SK-N-SH (cell line): ENCODE measurements around the gene NLGN1.

ENCODE experiments used
- EP300 ChIP-seq, 2 experiments: IDR thresholded peaks; 2 replicates each; pipeline versions ENCODE4 v1.4.0 to v1.6.1; 2012; ENCODE audit warnings: borderline replicate concordance in 1 of 2, low read depth in 1 of 2, low read length in 1 of 2
- EZH2phosphoT487 ChIP-seq: fragments of 200-600 bp; sonication (generic); IDR thresholded peaks from 2 replicates; pipeline ENCODE4 v1.6.1; 2017; ENCODE audit warnings: low read depth, mixed run types, mild to moderate bottlenecking, antibody characterized with exemption, moderate library complexity, borderline replicate concordance
- FOXM1 ChIP-seq: IDR thresholded peaks from 2 replicates; pipeline ENCODE4 v1.4.0; 2012; ENCODE audit warnings: low read depth, mild to moderate bottlenecking
- GABPA ChIP-seq: IDR thresholded peaks from 2 replicates; pipeline ENCODE4 v1.4.0; 2012; ENCODE audit warnings: low read depth, mild to moderate bottlenecking
- JUND ChIP-seq: IDR thresholded peaks from 2 replicates; pipeline ENCODE4 v1.4.0; 2012
- POLR2AphosphoS5 ChIP-seq: IDR thresholded peaks from 2 replicates; pipeline ENCODE4 v1.6.1; 2012; ENCODE audit warnings: low read depth, low read length
- RFX5 ChIP-seq: IDR thresholded peaks from 2 replicates; pipeline ENCODE4 v1.6.1; 2012; ENCODE audit warnings: mild to moderate bottlenecking, improper control_type of control experiment, low read length
- SIN3A ChIP-seq: IDR thresholded peaks from 2 replicates; pipeline ENCODE4 v1.6.1; 2012; ENCODE audit warnings: low read depth, mild to moderate bottlenecking, low read length, moderate library complexity, borderline replicate concordance
- SMC3 ChIP-seq: IDR thresholded peaks from 2 replicates; pipeline ENCODE4 v1.6.1; 2012; ENCODE audit warnings: low read depth, low read length, improper control_type of control experiment
- TAF1 ChIP-seq: IDR thresholded peaks from 2 replicates; pipeline ENCODE4 v1.6.1; 2012; ENCODE audit warnings: low read depth, mild to moderate bottlenecking, low read length, moderate library complexity, borderline replicate concordance
- YY1 ChIP-seq: IDR thresholded peaks from 2 replicates; pipeline ENCODE4 v1.4.0; 2012; ENCODE audit warnings: low read depth, mild to moderate bottlenecking
- TF ChIP-seq, protein P1 (sequence below): fragments of 200-600 bp; sonication (generic); IDR thresholded peaks from 2 replicates; pipeline ENCODE4 v1.6.1; 2017; ENCODE audit warnings: antibody characterized with exemption, mild to moderate bottlenecking, moderate library complexity
- TF ChIP-seq, protein P2 (sequence below): IDR thresholded peaks from 2 replicates; pipeline ENCODE4 v1.6.1; 2012; ENCODE audit warnings: mild to moderate bottlenecking, low read depth, low read length, moderate library complexity
- TF ChIP-seq, protein P3 (sequence below): IDR thresholded peaks from 2 replicates; pipeline ENCODE4; 2012

GRCh38 chr3:173744895-173745294 is 347.4 kb downstream of the NLGN1 start:
- TF ChIP-seq RFX5 = no peak
- TF ChIP-seq, protein P1, sequence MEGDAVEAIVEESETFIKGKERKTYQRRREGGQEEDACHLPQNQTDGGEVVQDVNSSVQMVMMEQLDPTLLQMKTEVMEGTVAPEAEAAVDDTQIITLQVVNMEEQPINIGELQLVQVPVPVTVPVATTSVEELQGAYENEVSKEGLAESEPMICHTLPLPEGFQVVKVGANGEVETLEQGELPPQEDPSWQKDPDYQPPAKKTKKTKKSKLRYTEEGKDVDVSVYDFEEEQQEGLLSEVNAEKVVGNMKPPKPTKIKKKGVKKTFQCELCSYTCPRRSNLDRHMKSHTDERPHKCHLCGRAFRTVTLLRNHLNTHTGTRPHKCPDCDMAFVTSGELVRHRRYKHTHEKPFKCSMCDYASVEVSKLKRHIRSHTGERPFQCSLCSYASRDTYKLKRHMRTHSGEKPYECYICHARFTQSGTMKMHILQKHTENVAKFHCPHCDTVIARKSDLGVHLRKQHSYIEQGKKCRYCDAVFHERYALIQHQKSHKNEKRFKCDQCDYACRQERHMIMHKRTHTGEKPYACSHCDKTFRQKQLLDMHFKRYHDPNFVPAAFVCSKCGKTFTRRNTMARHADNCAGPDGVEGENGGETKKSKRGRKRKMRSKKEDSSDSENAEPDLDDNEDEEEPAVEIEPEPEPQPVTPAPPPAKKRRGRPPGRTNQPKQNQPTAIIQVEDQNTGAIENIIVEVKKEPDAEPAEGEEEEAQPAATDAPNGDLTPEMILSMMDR = no peak
- TF ChIP-seq, protein P2, sequence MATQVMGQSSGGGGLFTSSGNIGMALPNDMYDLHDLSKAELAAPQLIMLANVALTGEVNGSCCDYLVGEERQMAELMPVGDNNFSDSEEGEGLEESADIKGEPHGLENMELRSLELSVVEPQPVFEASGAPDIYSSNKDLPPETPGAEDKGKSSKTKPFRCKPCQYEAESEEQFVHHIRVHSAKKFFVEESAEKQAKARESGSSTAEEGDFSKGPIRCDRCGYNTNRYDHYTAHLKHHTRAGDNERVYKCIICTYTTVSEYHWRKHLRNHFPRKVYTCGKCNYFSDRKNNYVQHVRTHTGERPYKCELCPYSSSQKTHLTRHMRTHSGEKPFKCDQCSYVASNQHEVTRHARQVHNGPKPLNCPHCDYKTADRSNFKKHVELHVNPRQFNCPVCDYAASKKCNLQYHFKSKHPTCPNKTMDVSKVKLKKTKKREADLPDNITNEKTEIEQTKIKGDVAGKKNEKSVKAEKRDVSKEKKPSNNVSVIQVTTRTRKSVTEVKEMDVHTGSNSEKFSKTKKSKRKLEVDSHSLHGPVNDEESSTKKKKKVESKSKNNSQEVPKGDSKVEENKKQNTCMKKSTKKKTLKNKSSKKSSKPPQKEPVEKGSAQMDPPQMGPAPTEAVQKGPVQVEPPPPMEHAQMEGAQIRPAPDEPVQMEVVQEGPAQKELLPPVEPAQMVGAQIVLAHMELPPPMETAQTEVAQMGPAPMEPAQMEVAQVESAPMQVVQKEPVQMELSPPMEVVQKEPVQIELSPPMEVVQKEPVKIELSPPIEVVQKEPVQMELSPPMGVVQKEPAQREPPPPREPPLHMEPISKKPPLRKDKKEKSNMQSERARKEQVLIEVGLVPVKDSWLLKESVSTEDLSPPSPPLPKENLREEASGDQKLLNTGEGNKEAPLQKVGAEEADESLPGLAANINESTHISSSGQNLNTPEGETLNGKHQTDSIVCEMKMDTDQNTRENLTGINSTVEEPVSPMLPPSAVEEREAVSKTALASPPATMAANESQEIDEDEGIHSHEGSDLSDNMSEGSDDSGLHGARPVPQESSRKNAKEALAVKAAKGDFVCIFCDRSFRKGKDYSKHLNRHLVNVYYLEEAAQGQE = no peak
- TF ChIP-seq POLR2AphosphoS5 = no peak
- TF ChIP-seq EP300 (IDR thresholded peaks at IDR 0.05; ENCODE audit: borderline replicate concordance in 1 of 2, low read depth in 1 of 2, low read length in 1 of 2) = no peak
- TF ChIP-seq, protein P3, sequence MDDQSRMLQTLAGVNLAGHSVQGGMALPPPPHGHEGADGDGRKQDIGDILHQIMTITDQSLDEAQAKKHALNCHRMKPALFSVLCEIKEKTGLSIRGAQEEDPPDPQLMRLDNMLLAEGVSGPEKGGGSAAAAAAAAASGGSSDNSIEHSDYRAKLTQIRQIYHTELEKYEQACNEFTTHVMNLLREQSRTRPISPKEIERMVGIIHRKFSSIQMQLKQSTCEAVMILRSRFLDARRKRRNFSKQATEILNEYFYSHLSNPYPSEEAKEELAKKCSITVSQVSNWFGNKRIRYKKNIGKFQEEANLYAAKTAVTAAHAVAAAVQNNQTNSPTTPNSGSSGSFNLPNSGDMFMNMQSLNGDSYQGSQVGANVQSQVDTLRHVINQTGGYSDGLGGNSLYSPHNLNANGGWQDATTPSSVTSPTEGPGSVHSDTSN = no peak
- no peak for TF ChIP-seq YY1
- TF ChIP-seq SMC3 = no peak
- TF ChIP-seq GABPA = no peak
- no peak for TF ChIP-seq EZH2phosphoT487
- TF ChIP-seq TAF1 = no peak
- TF ChIP-seq SIN3A = no peak
- no peak for TF ChIP-seq JUND
- no peak for TF ChIP-seq FOXM1
